Kidney (tissue), 14 donors: Measurements from ENCODE around the gene ZDHHC18. TPM values are rescaled to one million over a fixed set of nuclear protein-coding genes. Genes with fewer than 3 reads are reported as not detected.

Experiments used
- DNase-seq, 5 donors: peaks; one replicate each; pipeline ENCODE4 v3.0.0-alpha.2; 2013 to 2020
- FAIRE-seq: peaks from 2 replicates; lab custom pipeline; 2012; peaks lifted over from hg19 to GRCh38; lab: Jason Lieb, UNC
- H3K27ac ChIP-seq, 2 donors: one replicate each; pipeline ENCODE4 v1.7.0; 2013; ENCODE audit warnings: low read depth in 2 of 2, low read length in 2 of 2, inconsistent platforms in 1 of 2
- H3K27me3 ChIP-seq: one replicate; pipeline ENCODE4 v1.7.1; 2013; ENCODE audit warnings: low read length, inconsistent platforms; ENCODE audit not compliant: control insufficient read depth, insufficient read depth
- H3K36me3 ChIP-seq, 3 donors: one replicate each; pipeline versions ENCODE4 v1.7.0 to v1.7.1; 2013; ENCODE audit warnings: low read length in 3 of 3, control low read depth in 1 of 3, inconsistent platforms in 1 of 3; ENCODE audit not compliant: insufficient read depth in 3 of 3, control insufficient read depth in 2 of 3
- H3K4me1 ChIP-seq, 3 donors: one replicate each; pipeline versions ENCODE4 v1.7.0 to v1.7.1; 2013; ENCODE audit warnings: low read length in 3 of 3, inconsistent platforms in 1 of 3, low read depth in 1 of 3; ENCODE audit not compliant: control insufficient read depth in 2 of 3, insufficient read depth in 2 of 3
- H3K4me3 ChIP-seq, 3 donors: one replicate each; pipeline versions ENCODE4 v1.7.0 to v1.8.1; 2013; ENCODE audit warnings: low read length in 3 of 3, control low read depth in 1 of 3, inconsistent platforms in 1 of 3
- H3K9ac ChIP-seq, 3 donors: one replicate each; pipeline versions ENCODE4 v1.7.0 to v1.7.1; 2013; ENCODE audit warnings: low read length in 3 of 3, control low read depth in 1 of 3, inconsistent platforms in 1 of 3
- H3K9me3 ChIP-seq, 3 donors: one replicate each; pipeline versions ENCODE4 v1.7.0 to v1.7.1; 2013; ENCODE audit warnings: low read length in 3 of 3, control low read depth in 1 of 3, inconsistent platforms in 1 of 3; ENCODE audit not compliant: control insufficient read depth in 2 of 3, insufficient read depth in 1 of 3
- intact Hi-C: fragments of 100-400 bp; cut with DNase I; formaldehyde crosslinking; loops from one replicate; pipeline ENCODE4 v1.11.1; 2022
- polyA plus RNA-seq: library from polyadenylated mRNA; stranded (reverse); fragments of 350-450 nt; fragmentation: Illumina TruSeq; extraction: RNeasy Lipid Tissue Mini Kit (QIAGEN cat#74804); gene quantifications from one replicate; pipeline ENCODE4 v1.2.3, GENCODE V29; 2014; ENCODE audit warnings: low read depth, low replicate concordance; ENCODE audit not compliant: insufficient read depth
- total RNA-seq: library from RNA; stranded (reverse); fragmentation: NEBNext Ultra II Directional; extraction: Animal tissue kit (Norgen Biotek cat#: 25700); gene quantifications from one replicate; pipeline ENCODE4 v1.2.1, GENCODE V29; 2021
- TF ChIP-seq, protein P1 (sequence below): IDR thresholded peaks from 3 replicates; pipeline ENCODE4 v1.5.1; 2012; ENCODE audit warnings: mild to moderate bottlenecking, moderate library complexity, borderline replicate concordance; ENCODE audit not compliant: insufficient read depth; ENCODE audit errors: extremely low read depth
- donor health status: control.
- donor health status: control.
- donor health status: control.
- donor health status: control.
- donor health status: control.
- donor health status: DM: yes; HTN: yes; CAD: no.
- donor health status: Normal renal cell carcinoma (clear cell type).

Gene ZDHHC18
- total and polyA plus RNA-seq, 2 donors from 2014 or later: 6.7 to 15.6 TPM

DNA sequence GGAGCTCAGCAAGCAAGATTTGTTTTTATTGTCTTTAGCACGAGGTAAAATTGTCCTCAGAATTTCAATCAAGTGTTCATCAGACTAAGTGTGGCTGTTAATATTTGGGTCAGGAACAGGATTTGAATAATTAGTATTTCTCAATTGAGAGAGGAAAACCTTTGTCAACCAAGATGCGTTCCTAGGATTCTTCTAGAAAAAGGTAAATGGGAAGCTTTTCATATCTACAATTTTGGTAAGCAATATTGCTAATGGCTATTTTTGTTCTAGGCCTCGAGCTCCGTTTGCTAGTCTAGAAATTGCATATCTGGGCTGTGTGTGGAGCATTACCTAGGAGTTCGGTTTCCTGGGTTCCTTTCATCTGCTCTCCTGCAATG, 42.9 kb upstream of the ZDHHC18 start:
- intact Hi-C loops: loop anchor here (5.0 kb wide), 1 partner anchor 36 kb away; no protein-coding TSS in a partner anchor
- TF ChIP-seq, protein P1, sequence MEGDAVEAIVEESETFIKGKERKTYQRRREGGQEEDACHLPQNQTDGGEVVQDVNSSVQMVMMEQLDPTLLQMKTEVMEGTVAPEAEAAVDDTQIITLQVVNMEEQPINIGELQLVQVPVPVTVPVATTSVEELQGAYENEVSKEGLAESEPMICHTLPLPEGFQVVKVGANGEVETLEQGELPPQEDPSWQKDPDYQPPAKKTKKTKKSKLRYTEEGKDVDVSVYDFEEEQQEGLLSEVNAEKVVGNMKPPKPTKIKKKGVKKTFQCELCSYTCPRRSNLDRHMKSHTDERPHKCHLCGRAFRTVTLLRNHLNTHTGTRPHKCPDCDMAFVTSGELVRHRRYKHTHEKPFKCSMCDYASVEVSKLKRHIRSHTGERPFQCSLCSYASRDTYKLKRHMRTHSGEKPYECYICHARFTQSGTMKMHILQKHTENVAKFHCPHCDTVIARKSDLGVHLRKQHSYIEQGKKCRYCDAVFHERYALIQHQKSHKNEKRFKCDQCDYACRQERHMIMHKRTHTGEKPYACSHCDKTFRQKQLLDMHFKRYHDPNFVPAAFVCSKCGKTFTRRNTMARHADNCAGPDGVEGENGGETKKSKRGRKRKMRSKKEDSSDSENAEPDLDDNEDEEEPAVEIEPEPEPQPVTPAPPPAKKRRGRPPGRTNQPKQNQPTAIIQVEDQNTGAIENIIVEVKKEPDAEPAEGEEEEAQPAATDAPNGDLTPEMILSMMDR: no peak
- DNase-seq (no peak), FAIRE-seq (no peak)
- H3K4me3 ChIP-seq: no peak overlapping the region
- no peaks in the 10 kb centered on the region for H3K27me3 ChIP-seq
- H3K4me1 ChIP-seq: peaks cover 16 to 53% (median 35%) of the 10 kb centered on the region in 3 donors
- H3K36me3 ChIP-seq: peaks cover 6 to 21% (median 19%) of the 10 kb centered on the region in 3 donors
- H3K27ac ChIP-seq: peak overlapping the region in 1 of 2 donors; percentile 0
- no peaks in the 10 kb centered on the region for H3K9me3 ChIP-seq
- H3K9ac ChIP-seq: peak overlapping the region in 1 of 3 donors; percentile 1

DNA sequence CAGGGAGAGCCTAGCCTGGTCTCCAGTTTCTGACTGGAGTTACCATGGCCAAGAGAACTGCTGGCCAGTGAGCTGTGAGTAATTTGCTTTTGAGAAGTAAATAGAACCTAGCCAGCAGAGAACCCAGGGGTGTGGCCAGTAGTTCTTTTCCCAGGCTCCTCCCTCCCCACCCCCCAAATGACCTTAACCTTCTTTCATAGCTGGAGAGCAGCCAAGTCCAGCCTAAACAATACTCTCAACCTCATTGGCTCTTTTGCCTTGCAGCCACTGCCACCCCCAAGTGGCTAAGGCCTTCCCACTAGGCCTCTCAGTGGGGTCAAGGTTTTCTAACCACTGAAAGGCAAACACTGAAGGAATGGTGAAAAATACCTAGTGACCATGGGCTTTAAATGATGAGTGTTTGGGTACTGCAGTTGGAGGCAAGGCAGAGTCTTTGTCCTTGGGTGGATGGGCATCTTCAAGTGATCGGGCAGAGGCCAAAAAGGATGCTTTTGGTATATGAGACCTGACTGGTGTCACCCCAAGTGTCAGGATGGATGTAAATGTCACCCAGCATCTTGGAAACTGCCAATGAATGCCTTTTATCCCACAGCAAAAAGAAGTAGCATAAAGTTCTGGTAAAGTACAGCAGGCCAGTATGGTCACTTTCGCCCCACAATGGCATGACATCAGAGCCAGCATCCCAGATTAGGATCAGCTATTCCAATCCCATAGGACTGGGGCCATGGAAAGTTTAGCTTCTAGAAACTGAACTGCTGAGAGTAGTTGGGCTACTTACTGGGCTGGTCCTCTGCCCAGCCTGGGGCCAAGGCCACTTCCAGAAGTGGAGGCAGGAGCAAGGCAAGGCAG, 42.2 kb upstream of the ZDHHC18 start:
- Histone ChIP-seq H3K27ac (peak overlapping the region; percentile 72 to 81), H3K36me3 (peaks cover 4 to 15% (median 14%) of the 10 kb centered on the region in 3 donors), H3K4me1 (peaks cover 19 to 53% (median 38%) of the 10 kb centered on the region in 3 donors), H3K4me3 (peak overlapping the region in 1 of 3 donors; percentile 21), H3K9me3 (no peaks in the 10 kb centered on the region), H3K27me3 (no peaks in the 10 kb centered on the region), H3K9ac (no peak overlapping the region)
- intact Hi-C loops: loop anchor here (5.0 kb wide), 1 partner anchor 37 kb away; no protein-coding TSS in a partner anchor
- TF ChIP-seq, protein P1: no peak
- DNase-seq (peak in 4 of 5 donors; percentile 68 to 90 (median 78)), FAIRE-seq (no peak)

DNA sequence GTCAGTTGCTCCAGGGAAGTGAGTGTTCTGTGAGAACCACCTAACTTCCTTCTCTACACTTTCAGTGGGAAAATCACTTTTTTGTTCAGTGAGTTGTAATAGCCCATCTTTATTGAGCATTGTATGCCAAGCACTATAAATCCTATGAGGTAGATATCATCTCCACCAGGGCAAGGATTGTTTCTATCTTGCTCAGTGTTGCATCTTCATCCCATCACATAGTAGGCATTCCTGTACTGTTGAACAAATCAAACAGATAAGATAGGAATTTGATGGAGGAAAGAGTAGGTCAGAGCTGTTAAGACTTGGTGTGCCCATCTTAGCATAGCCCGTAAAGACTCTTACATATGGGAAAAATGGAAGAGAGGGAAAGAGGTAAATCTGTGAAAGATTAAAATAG, 41.6 kb upstream of the ZDHHC18 start:
- intact Hi-C loops: loop anchor here (5.0 kb wide), 1 partner anchor 38 kb away; no protein-coding TSS in a partner anchor
- H3K36me3 ChIP-seq: peaks cover 2 to 8% (median 8%) of the 10 kb centered on the region in 3 donors
- no peak overlapping the region for H3K9ac ChIP-seq
- H3K27ac ChIP-seq: peak overlapping the region; percentile 72 to 81
- no peak overlapping the region for H3K4me3 ChIP-seq
- TF ChIP-seq, protein P1: no peak
- DNase-seq (no peak), FAIRE-seq (no peak)
- H3K27me3 ChIP-seq: no peaks in the 10 kb centered on the region
- H3K4me1 ChIP-seq: peaks cover 19 to 53% (median 40%) of the 10 kb centered on the region in 3 donors
- H3K9me3 ChIP-seq: no peaks in the 10 kb centered on the region
